H1 (cell line): ENCODE measurements around the gene CR2. TPM values are rescaled to one million over a fixed set of nuclear protein-coding genes. Genes with fewer than 3 reads are reported as not detected.
"Not testable (repeated sequence)": the region's sequence is repeated elsewhere in the genome, so short reads cannot be mapped to it uniquely, and the experiment has no call there.

Experiments
- CTCF ChIA-PET: fragments of 300-600 bp; sonication (Branson Sonifier 250); formaldehyde crosslinking; loops from one replicate; lab custom pipeline; 2021; ENCODE audit not compliant: partially characterized antibody; lab: Charles Lee
- POLR2A ChIA-PET: fragments of 300-600 bp; sonication (Branson Sonifier 250); formaldehyde crosslinking; loops from one replicate; lab custom pipeline; 2021; ENCODE audit warnings: inconsistent platforms; ENCODE audit not compliant: partially characterized antibody; lab: Charles Lee
- DNase-seq, 2 experiments: peaks; one replicate each; pipeline versions ENCODE4 v3.0.0 to v3.0.0-alpha.2; 2010 to 2022; ENCODE audit warnings: low spot score in 2 of 2, low read depth in 1 of 2, mixed read lengths in 1 of 2
- FAIRE-seq: peaks from 2 replicates; lab custom pipeline; 2011; peaks lifted over from hg19 to GRCh38; lab: Jason Lieb, UNC
- H2AFZ ChIP-seq: 2 replicates; pipeline ENCODE4 v1.8.1; 2012; ENCODE audit warnings: low read length, inconsistent platforms
- H2AK5ac ChIP-seq: 2 replicates; pipeline ENCODE4 v1.6.1; 2013; ENCODE audit warnings: low read depth, low read length
- H2BK120ac ChIP-seq: replicated peaks from 2 replicates; pipeline ENCODE3; 2013; ENCODE audit warnings: low read depth, low read length, inconsistent platforms
- H2BK12ac ChIP-seq: 2 replicates; pipeline ENCODE4 v1.6.1; 2013; ENCODE audit warnings: low read depth, low read length
- H2BK15ac ChIP-seq: 2 replicates; pipeline ENCODE4 v1.6.1; 2013; ENCODE audit warnings: low read length
- H2BK20ac ChIP-seq: 2 replicates; pipeline ENCODE4 v1.6.1; 2013; ENCODE audit warnings: low read length
- H2BK5ac ChIP-seq: 2 replicates; pipeline ENCODE4 v1.6.1; 2013; ENCODE audit warnings: low read depth, low read length
- H3K14ac ChIP-seq: 2 replicates; pipeline ENCODE4 v1.6.1; 2013; ENCODE audit warnings: inconsistent platforms; ENCODE audit not compliant: insufficient read length
- H3K18ac ChIP-seq: 2 replicates; pipeline ENCODE4 v1.6.1; 2013; ENCODE audit warnings: low read length; ENCODE audit errors: extremely low read depth
- H3K23ac ChIP-seq: 2 replicates; pipeline ENCODE4 v1.6.1; 2013; ENCODE audit warnings: inconsistent platforms; ENCODE audit not compliant: insufficient read length
- H3K23me2 ChIP-seq: 2 replicates; pipeline ENCODE4 v1.6.1; 2013; ENCODE audit warnings: low read depth, low read length
- H3K27ac ChIP-seq: 2 replicates; pipeline ENCODE4 v1.6.1; 2011; ENCODE audit warnings: low read depth, low read length, inconsistent platforms
- H3K27me3 ChIP-seq, 4 experiments: replicated peaks in 1 of 4; 1 replicate in 1 of 4; 2 replicates in 3 of 4; pipeline versions ENCODE4 v1.6.1 to v1.8.1; 2011 to 2013; ENCODE audit warnings: low read length in 3 of 4, mild to moderate bottlenecking in 3 of 4, inconsistent platforms in 2 of 4, mixed read lengths in 2 of 4, moderate library complexity in 1 of 4; ENCODE audit not compliant: control insufficient read depth in 3 of 4, insufficient read depth in 3 of 4; ENCODE audit errors: extremely low read depth in 1 of 4
- H3K36me3 ChIP-seq, 4 experiments: 2 replicates each; pipeline versions ENCODE4 v1.6.1 to v1.8.1; 2011 to 2013; ENCODE audit warnings: mild to moderate bottlenecking in 4 of 4, low read length in 3 of 4, moderate library complexity in 2 of 4, control low read depth in 1 of 4, inconsistent platforms in 1 of 4; ENCODE audit not compliant: insufficient read depth in 4 of 4, control insufficient read depth in 2 of 4
- H3K4ac ChIP-seq: replicated peaks from 2 replicates; pipeline ENCODE3; 2013; ENCODE audit warnings: low read length, low read depth, mixed read lengths, inconsistent platforms; ENCODE audit not compliant: insufficient read length
- H3K4me1 ChIP-seq, 4 experiments: replicated peaks in 1 of 4; 1 replicate in 1 of 4; 2 replicates in 3 of 4; pipeline versions ENCODE4 v1.6.1 to v1.8.1; 2011 to 2013; ENCODE audit warnings: low read length in 3 of 4, inconsistent platforms in 2 of 4, mixed read lengths in 1 of 4; ENCODE audit not compliant: insufficient read depth in 4 of 4, control insufficient read depth in 3 of 4
- H3K4me2 ChIP-seq, 2 experiments: 2 replicates each; pipeline versions ENCODE4 v1.6.1 to v1.8.1; 2011 to 2013; ENCODE audit warnings: low read depth in 2 of 2, low read length in 2 of 2, control low read depth in 1 of 2, inconsistent platforms in 1 of 2, mild to moderate bottlenecking in 1 of 2; ENCODE audit not compliant: insufficient read depth in 1 of 2
- H3K4me3 ChIP-seq, 4 experiments: fragments of 200-600, 300-600 bp in 1 of 4; sonication (generic), shearing (Covaris generic), sonication (Bioruptor Twin) in 1 of 4; 2 replicates each; pipeline versions ENCODE4 v1.5.1 to v1.8.1; 2011 to 2016; ENCODE audit warnings: low read length in 4 of 4, low read depth in 3 of 4, control low read depth in 2 of 4, inconsistent platforms in 2 of 4, mild to moderate bottlenecking in 2 of 4, mixed read lengths in 1 of 4, moderate library complexity in 1 of 4; ENCODE audit not compliant: insufficient read depth in 2 of 4; ENCODE audit errors: extremely low read depth in 1 of 4
- H3K56ac ChIP-seq: replicated peaks from 2 replicates; pipeline ENCODE3; 2013; ENCODE audit warnings: low read depth, mild to moderate bottlenecking, mixed read lengths, low read length, inconsistent platforms; ENCODE audit not compliant: insufficient read length
- H3K79me1 ChIP-seq: 2 replicates; pipeline ENCODE4 v1.6.1; 2013; ENCODE audit warnings: low read depth, low read length, control low read depth
- H3K79me2 ChIP-seq, 2 experiments: 2 replicates each; pipeline versions ENCODE4 v1.6.1 to v1.8.1; 2012 to 2013; ENCODE audit warnings: low read length in 2 of 2, mild to moderate bottlenecking in 2 of 2, inconsistent platforms in 1 of 2; ENCODE audit not compliant: insufficient read depth in 2 of 2, control insufficient read depth in 1 of 2
- H3K9ac ChIP-seq, 4 experiments: replicated peaks in 1 of 4; 1 replicate in 1 of 4; 2 replicates in 3 of 4; pipeline versions ENCODE4 v1.6.1 to v1.8.1; 2011 to 2013; ENCODE audit warnings: low read depth in 3 of 4, low read length in 3 of 4, control low read depth in 2 of 4, mild to moderate bottlenecking in 2 of 4, moderate library complexity in 2 of 4, inconsistent platforms in 1 of 4; ENCODE audit errors: extremely low read depth in 1 of 4
- H3K9me3 ChIP-seq, 2 experiments: 2 replicates each; pipeline versions ENCODE4 v1.6.1 to v1.8.1; 2012 to 2013; ENCODE audit warnings: mild to moderate bottlenecking in 2 of 2, moderate library complexity in 2 of 2, control low read depth in 1 of 2, inconsistent platforms in 1 of 2, low read depth in 1 of 2, low read length in 1 of 2, mixed read lengths in 1 of 2; ENCODE audit not compliant: insufficient read depth in 2 of 2
- H4K20me1 ChIP-seq, 2 experiments: replicated peaks in 1 of 2; 2 replicates each; pipeline versions ENCODE3 to v1.8.1; 2011 to 2013; ENCODE audit warnings: inconsistent platforms in 2 of 2, low read length in 2 of 2, mild to moderate bottlenecking in 1 of 2; ENCODE audit not compliant: insufficient read depth in 2 of 2, control insufficient read depth in 1 of 2
- H4K5ac ChIP-seq: 2 replicates; pipeline ENCODE4 v1.6.1; 2013; ENCODE audit warnings: low read length, low read depth, mixed read lengths, inconsistent platforms; ENCODE audit not compliant: insufficient read length
- H4K8ac ChIP-seq: 2 replicates; pipeline ENCODE4 v1.8.0; 2013; ENCODE audit warnings: mild to moderate bottlenecking, moderate library complexity, low read length, inconsistent platforms; ENCODE audit not compliant: insufficient read depth; ENCODE audit errors: extremely low read depth
- H4K91ac ChIP-seq: replicated peaks from 2 replicates; pipeline ENCODE3; 2013; ENCODE audit warnings: low read length, mixed read lengths, inconsistent platforms; ENCODE audit not compliant: insufficient read length
- RAD21 ChIP-seq, 2 experiments: IDR thresholded peaks in 1 of 2; conservative IDR thresholded peaks in 1 of 2; 2 replicates each; pipeline ENCODE4 v1.6.1; 2011; ENCODE audit warnings: low read depth in 2 of 2, low read length in 2 of 2, improper control_type of control experiment in 1 of 2, inconsistent platforms in 1 of 2, mild to moderate bottlenecking in 1 of 2, moderate library complexity in 1 of 2
- WGBS, 2 experiments: shearing (Covaris generic) in 1 of 2; methylation state at CpG; one replicate each; pipeline versions ENCODE4 v1.1.6 to v1.1.7; 2013 to 2015; ENCODE audit warnings: low lambda C conversion rate in 2 of 2, mixed read lengths in 2 of 2, inconsistent platforms in 1 of 2, low coverage in 1 of 2, missing lambda C conversion rate in 1 of 2; ENCODE audit not compliant: insufficient replicate concordance in 2 of 2, insufficient coverage in 1 of 2, insufficient read length in 1 of 2; ENCODE audit errors: extremely low coverage in 1 of 2, missing lambda C conversion rate in 1 of 2; 5-methylcytosine and 5-hydroxymethylcytosine counted together
- polyA plus RNA-seq, 7 experiments: library from polyadenylated mRNA; depleted of rRNA in 3 of 7; stranded (reverse) in 5 of 7; unstranded in 2 of 7; fragments of >200 nt in 5 of 7; fragments of 200-250 nt in 2 of 7; gene quantifications; 1 replicate in 5 of 7; 2 replicates in 1 of 7; 4 replicates in 1 of 7; pipeline versions ENCODE4 v1.2.1 to v1.2.3, GENCODE V29; 2011 to 2013; ENCODE audit warnings: missing spikeins in 2 of 7, mixed read lengths in 2 of 7
- total RNA-seq: library from RNA; stranded (reverse); fragmentation: NEBNext Ultra II Directional; extraction: Animal tissue kit (Norgen Biotek cat#: 25700); gene quantifications from 2 replicates; pipeline ENCODE4 v1.2.1, GENCODE V29; 2021

Gene CR2
- total and polyA plus RNA-seq, 2 of the 8 experiments (the other 6 are each of a cell fraction or from before 2014, with no cell fraction given) = 1.7 to 3.0 TPM

DNA sequence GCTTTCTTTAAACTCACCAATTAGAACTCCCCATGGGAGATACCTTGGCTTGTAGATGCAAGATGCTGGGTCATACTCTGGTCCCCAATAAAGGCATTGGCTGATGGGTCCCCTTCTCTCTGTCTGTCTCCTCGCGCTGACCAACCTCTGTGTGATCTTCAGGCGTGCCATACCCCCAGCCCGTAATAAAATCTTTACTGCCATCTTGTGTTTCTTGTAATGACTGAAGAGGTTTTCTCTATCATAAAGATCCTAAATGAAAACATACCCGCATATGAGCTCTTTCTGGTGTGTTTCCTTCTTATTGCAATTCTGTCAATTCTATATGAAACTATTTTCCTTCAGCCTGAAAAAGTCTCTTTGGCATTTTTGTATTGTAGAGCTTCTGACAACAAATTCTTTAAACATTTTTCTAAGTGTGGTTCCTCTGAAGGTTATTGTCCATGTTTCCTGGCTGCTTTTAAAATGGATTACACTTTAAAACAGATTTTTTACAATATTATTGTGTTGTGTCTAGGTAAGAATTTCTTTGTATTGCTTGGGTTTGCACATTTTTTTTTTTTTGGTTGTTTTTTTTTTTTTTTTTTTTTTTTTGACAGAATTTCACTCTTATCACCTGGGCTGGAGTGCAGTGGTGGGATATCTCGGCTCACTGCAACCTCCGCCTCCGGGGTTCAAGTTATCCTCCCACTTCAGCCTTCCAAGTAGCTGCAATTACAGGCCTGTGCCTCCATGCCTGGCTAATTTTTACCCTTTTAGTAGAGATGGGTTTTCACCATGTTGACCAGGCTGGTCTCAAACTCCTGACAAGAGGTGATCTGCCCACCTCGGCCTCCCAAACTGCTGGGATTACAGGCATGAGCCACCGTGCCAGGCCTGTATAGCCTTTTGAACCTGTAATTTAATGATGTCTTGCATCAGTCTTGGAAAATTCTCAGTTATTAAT lies 66.5 kb downstream of the CR2 start:
- CTCF ChIA-PET = interaction anchor here (1.1 to 2.3 kb wide), 4 partner anchors 21 to 442 kb away, joined by 3 to 10 read pairs (median 3); partner anchors contain the start of gene CR1
- H3K18ac ChIP-seq, H3K4ac ChIP-seq, H2AK5ac ChIP-seq, H3K79me2 ChIP-seq, H4K5ac ChIP-seq, H3K79me1 ChIP-seq, H3K56ac ChIP-seq, H2BK12ac ChIP-seq, H2BK5ac ChIP-seq, H3K4me1 ChIP-seq, H3K14ac ChIP-seq, H3K27me3 ChIP-seq, H3K4me2 ChIP-seq, H3K23ac ChIP-seq, H2BK120ac ChIP-seq, H3K23me2 ChIP-seq, H4K91ac ChIP-seq, POLR2A ChIA-PET, H3K36me3 ChIP-seq, H2BK20ac ChIP-seq, H4K20me1 ChIP-seq, H3K9me3 ChIP-seq, H4K8ac ChIP-seq, H3K4me3 ChIP-seq, DNase-seq, H2BK15ac ChIP-seq: not testable (repeated sequence)
- peak; percentile 73 for FAIRE-seq
- H2AFZ ChIP-seq = peak overlapping the region; percentile 81; the same call in 1 of the 2 replicates
- WGBS, 2 experiments = 91% methylated on average over 10 of the region's 10 CpGs; no CpG with 5 or more reads in 1 of the 2 experiments
- peak in 1 of 2 experiments; percentile 2; a peak in 1 of 4 replicates for TF ChIP-seq RAD21 (IDR thresholded peaks at IDR 0.05 in 1 of 2, conservative IDR thresholded peaks at IDR 0.05 in 1 of 2; ENCODE audit: low read depth in 2 of 2, low read length in 2 of 2)
- TF ChIP-seq, all 59 proteins: peak for 1; not testable (repeated sequence) for 58
- H3K27ac ChIP-seq, H3K9ac ChIP-seq: not testable (repeated sequence)
